ENCODE data around the gene JPH2.

Gene JPH2

DNA sequence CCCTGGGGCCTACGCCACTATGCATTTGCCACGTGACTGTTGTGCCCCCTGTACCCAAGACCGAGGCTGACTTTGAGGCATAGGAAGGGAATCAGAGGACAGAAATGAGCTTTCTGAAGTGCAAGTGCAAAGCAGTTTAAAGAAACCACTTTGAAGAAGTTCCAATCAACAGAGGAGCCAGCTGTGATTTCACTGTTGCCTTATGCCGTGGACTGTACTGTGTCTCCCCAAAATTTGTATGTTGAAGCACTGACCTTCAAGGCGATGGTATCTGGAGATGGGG, 111.1 kb downstream of the JPH2 start:
- Histone ChIP-seq H3K4me2 (ENCODE audit: low read length) (no peak overlapping the region), H3K36me3 (replicated peaks; ENCODE audit: low read depth, low read length) (peaks cover 19% of the 10 kb centered on the region), H3K9ac (ENCODE audit: low read length) (no peak overlapping the region), H3K4me3 (ENCODE audit: low read length) (no peak overlapping the region), H3K27me3 (ENCODE audit: low read depth, low read length) (no peaks in the 10 kb centered on the region), H3K9me3 (ENCODE audit: insufficient read depth, low read length) (no peaks in the 10 kb centered on the region), H4K20me1 (ENCODE audit: insufficient read depth, low read length) (no peaks in the 10 kb centered on the region), H2AFZ (ENCODE audit: low read depth, low read length) (no peak overlapping the region), H3K27ac (ENCODE audit: low read length) (no peak overlapping the region), H3K4me1 (ENCODE audit: low read length) (peaks cover 12% of the 10 kb centered on the region), H3K79me2 (ENCODE audit: low read length) (no peaks in the 10 kb centered on the region)
- TF ChIP-seq, protein P1, sequence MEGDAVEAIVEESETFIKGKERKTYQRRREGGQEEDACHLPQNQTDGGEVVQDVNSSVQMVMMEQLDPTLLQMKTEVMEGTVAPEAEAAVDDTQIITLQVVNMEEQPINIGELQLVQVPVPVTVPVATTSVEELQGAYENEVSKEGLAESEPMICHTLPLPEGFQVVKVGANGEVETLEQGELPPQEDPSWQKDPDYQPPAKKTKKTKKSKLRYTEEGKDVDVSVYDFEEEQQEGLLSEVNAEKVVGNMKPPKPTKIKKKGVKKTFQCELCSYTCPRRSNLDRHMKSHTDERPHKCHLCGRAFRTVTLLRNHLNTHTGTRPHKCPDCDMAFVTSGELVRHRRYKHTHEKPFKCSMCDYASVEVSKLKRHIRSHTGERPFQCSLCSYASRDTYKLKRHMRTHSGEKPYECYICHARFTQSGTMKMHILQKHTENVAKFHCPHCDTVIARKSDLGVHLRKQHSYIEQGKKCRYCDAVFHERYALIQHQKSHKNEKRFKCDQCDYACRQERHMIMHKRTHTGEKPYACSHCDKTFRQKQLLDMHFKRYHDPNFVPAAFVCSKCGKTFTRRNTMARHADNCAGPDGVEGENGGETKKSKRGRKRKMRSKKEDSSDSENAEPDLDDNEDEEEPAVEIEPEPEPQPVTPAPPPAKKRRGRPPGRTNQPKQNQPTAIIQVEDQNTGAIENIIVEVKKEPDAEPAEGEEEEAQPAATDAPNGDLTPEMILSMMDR (IDR thresholded peaks at IDR 0.05; ENCODE audit: low read depth, low read length): no peak
- no peak for TF ChIP-seq EZH2phosphoT487 (IDR thresholded peaks at IDR 0.05; ENCODE audit: low read depth)

DNA sequence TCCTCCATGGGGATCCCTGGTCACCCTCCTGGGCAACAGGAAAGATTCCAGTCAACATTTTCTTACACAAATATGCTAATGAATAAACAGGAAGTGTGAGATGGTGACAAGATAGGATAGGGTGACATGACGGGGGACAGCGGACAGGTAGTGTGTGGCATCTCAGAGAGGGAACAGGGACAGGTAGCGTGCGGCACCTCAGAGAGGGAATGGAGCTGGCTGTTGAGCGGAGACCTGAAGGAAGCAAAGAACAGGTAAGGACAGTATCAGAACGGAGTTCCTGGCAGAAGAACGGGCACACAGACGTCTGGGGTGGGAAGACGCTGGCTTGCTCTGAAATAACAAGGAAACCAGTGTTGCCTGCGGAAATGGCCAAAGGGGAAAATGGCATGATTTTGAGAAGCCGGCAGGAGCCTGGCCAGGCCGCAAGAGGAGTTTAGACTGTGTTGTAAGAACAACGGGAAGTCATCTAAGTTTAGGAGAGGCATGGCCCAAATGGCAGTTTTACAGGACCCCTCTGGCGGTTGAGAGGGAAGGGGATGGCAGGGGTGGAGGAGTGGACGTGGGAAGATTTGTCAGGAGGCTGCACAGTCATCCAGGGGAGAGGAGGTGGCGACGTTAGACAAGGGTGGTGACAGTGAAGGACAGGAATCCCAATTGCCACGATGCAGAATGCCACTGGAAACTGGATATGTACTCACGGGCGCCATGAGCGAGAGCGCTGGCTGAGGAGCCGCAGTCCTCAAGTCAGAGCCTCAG, 111.6 kb downstream of the JPH2 start:
- H3K27ac ChIP-seq (ENCODE audit: low read length): no peak overlapping the region
- H3K9ac ChIP-seq (ENCODE audit: low read length): no peak overlapping the region
- H3K36me3 ChIP-seq (replicated peaks; ENCODE audit: low read depth, low read length): peaks cover 25% of the 10 kb centered on the region
- TF ChIP-seq, protein P1 (IDR thresholded peaks at IDR 0.05; ENCODE audit: low read depth, low read length): no peak
- no peak for TF ChIP-seq EZH2phosphoT487 (IDR thresholded peaks at IDR 0.05; ENCODE audit: low read depth)
- H3K4me3 ChIP-seq (ENCODE audit: low read length): no peak overlapping the region
- no peaks in the 10 kb centered on the region for H3K9me3 ChIP-seq (ENCODE audit: insufficient read depth, low read length)
- no peaks in the 10 kb centered on the region for H3K79me2 ChIP-seq (ENCODE audit: low read length)
- no peak overlapping the region for H3K4me2 ChIP-seq (ENCODE audit: low read length)
- no peak overlapping the region for H2AFZ ChIP-seq (ENCODE audit: low read depth, low read length)
- H3K4me1 ChIP-seq (ENCODE audit: low read length): peaks cover 7% of the 10 kb centered on the region
- H4K20me1 ChIP-seq (ENCODE audit: insufficient read depth, low read length): no peaks in the 10 kb centered on the region
- no peaks in the 10 kb centered on the region for H3K27me3 ChIP-seq (ENCODE audit: low read depth, low read length)

DNA sequence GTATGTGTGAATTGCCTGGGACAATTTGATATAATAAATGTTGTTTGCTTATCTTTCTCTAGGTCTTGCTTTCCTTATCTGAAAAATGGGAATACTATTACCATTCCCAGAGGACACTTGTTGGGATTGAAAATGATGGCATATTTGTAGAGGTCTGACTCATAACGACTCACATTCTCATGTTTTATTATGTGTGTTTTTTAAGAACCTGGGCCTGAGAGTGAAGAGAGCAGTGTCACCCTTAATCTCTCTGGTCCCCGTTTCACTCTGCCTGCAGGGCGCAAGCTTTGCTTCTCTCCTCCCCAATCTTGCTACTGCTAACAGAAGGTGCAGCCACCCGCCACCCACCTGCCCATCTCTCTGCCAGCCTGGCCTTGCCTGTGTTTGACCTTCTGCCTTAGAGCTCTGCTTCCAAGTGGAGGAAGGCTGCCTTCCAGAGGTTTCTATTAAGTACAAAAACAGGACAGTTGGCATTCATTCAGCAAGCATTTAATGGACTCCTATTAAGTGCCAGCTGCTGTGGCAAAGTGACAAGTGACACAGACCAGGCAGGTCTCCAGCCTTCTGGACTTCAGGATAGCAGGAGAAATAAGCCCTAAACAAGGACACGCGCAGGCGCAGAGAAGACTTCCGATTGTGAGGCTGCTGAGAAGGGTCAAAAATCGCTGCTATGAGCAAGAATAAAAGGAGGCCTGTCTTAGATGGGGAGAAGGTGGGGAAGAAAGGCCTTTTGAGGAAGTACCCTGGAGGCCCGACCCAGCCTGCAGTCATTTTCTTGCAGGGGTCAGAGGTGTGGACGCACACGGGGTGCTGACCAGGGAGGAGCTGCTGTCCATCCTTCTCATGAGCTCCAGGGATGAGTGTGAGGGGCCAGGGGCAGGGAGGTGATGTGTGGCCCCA, 112.5 kb downstream of the JPH2 start:
- TF ChIP-seq, protein P1 (IDR thresholded peaks at IDR 0.05; ENCODE audit: low read depth, low read length): no peak
- no peak for TF ChIP-seq EZH2phosphoT487 (IDR thresholded peaks at IDR 0.05; ENCODE audit: low read depth)
- no peak overlapping the region for H2AFZ ChIP-seq (ENCODE audit: low read depth, low read length)
- H3K4me2 ChIP-seq (ENCODE audit: low read length): no peak overlapping the region
- no peaks in the 10 kb centered on the region for H3K9me3 ChIP-seq (ENCODE audit: insufficient read depth, low read length)
- H3K9ac ChIP-seq (ENCODE audit: low read length): no peak overlapping the region
- H4K20me1 ChIP-seq (ENCODE audit: insufficient read depth, low read length): no peaks in the 10 kb centered on the region
- H3K36me3 ChIP-seq (replicated peaks; ENCODE audit: low read depth, low read length): peaks cover 27% of the 10 kb centered on the region
- no peaks in the 10 kb centered on the region for H3K79me2 ChIP-seq (ENCODE audit: low read length)
- no peaks in the 10 kb centered on the region for H3K27me3 ChIP-seq (ENCODE audit: low read depth, low read length)
- no peak overlapping the region for H3K4me3 ChIP-seq (ENCODE audit: low read length)
- H3K4me1 ChIP-seq (ENCODE audit: low read length): no peaks in the 10 kb centered on the region
- H3K27ac ChIP-seq (ENCODE audit: low read length): no peak overlapping the region

DNA sequence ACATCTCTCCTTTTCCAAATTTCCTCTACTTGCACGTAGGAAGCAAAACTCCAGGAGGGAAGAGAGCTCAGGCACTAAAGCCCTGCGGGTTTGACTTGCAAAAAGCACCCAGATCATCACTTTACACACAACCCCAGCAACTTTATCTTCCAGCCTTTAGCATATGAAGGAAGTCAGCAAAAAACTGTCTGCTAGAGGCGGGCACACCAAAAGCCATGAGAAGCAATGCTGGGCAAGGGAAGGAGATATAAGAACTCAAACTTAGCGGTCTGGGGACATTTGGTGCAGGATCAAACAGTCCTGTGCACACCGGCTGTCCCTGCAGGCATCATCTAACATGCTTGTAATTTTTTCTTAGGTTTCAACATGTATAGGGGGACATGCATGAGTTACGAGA, 113.3 kb downstream of the JPH2 start:
- peaks cover 34% of the 10 kb centered on the region for H3K36me3 ChIP-seq (replicated peaks; ENCODE audit: low read depth, low read length)
- H3K9me3 ChIP-seq (ENCODE audit: insufficient read depth, low read length): no peaks in the 10 kb centered on the region
- no peak overlapping the region for H3K9ac ChIP-seq (ENCODE audit: low read length)
- H3K27me3 ChIP-seq (ENCODE audit: low read depth, low read length): no peaks in the 10 kb centered on the region
- H3K27ac ChIP-seq (ENCODE audit: low read length): no peak overlapping the region
- H3K4me2 ChIP-seq (ENCODE audit: low read length): no peak overlapping the region
- no peak overlapping the region for H3K4me3 ChIP-seq (ENCODE audit: low read length)
- no peaks in the 10 kb centered on the region for H4K20me1 ChIP-seq (ENCODE audit: insufficient read depth, low read length)
- H3K79me2 ChIP-seq (ENCODE audit: low read length): no peaks in the 10 kb centered on the region
- no peaks in the 10 kb centered on the region for H3K4me1 ChIP-seq (ENCODE audit: low read length)
- no peak for TF ChIP-seq EZH2phosphoT487 (IDR thresholded peaks at IDR 0.05; ENCODE audit: low read depth)
- TF ChIP-seq, protein P1 (IDR thresholded peaks at IDR 0.05; ENCODE audit: low read depth, low read length): no peak
- no peak overlapping the region for H2AFZ ChIP-seq (ENCODE audit: low read depth, low read length)

Measured in OCI-LY3 (cell line).